Liver (tissue), 9 donors: ENCODE results near the gene TRMT1. TPM values are rescaled to one million over a fixed set of nuclear protein-coding genes. Genes with fewer than 3 reads are reported as not detected.

ENCODE experiments used
- DNase-seq: peaks from one replicate; pipeline ENCODE4 v3.0.0-alpha.2; 2017; ENCODE audit warnings: low spot score
- H3K27ac ChIP-seq, 2 donors: one replicate each; pipeline ENCODE4 v1.7.0; 2013; ENCODE audit warnings: inconsistent platforms in 2 of 2, low read length in 2 of 2, control low read depth in 1 of 2, low read depth in 1 of 2, mild to moderate bottlenecking in 1 of 2
- H3K27me3 ChIP-seq, 4 donors: one replicate each; pipeline versions ENCODE4 v1.6.1 to v1.7.0; 2013; ENCODE audit warnings: low read length in 3 of 4, inconsistent platforms in 1 of 4, mild to moderate bottlenecking in 1 of 4, moderate library complexity in 1 of 4; ENCODE audit not compliant: control insufficient read depth in 4 of 4, insufficient read depth in 4 of 4
- H3K36me3 ChIP-seq, 4 donors: one replicate each; pipeline versions ENCODE4 v1.6.1 to v1.7.0; 2013; ENCODE audit warnings: low read length in 3 of 4, mild to moderate bottlenecking in 3 of 4, low read depth in 1 of 4, moderate library complexity in 1 of 4; ENCODE audit not compliant: control insufficient read depth in 4 of 4, insufficient read depth in 3 of 4
- H3K4me1 ChIP-seq, 4 donors: one replicate each; pipeline versions ENCODE4 v1.6.1 to v1.7.0; 2013; ENCODE audit warnings: low read length in 3 of 4, mild to moderate bottlenecking in 3 of 4, moderate library complexity in 1 of 4; ENCODE audit not compliant: control insufficient read depth in 4 of 4, insufficient read depth in 4 of 4
- H3K4me3 ChIP-seq, 3 donors: one replicate each; pipeline versions ENCODE4 v1.6.1 to v1.7.0; 2013; ENCODE audit warnings: low read length in 3 of 3, control low read depth in 1 of 3, low read depth in 1 of 3, mild to moderate bottlenecking in 1 of 3
- H3K9ac ChIP-seq, 2 donors: one replicate each; pipeline ENCODE4 v1.7.0; 2013; ENCODE audit warnings: low read length in 2 of 2, mild to moderate bottlenecking in 2 of 2, moderate library complexity in 2 of 2, control low read depth in 1 of 2, low read depth in 1 of 2
- H3K9me3 ChIP-seq, 4 donors: one replicate each; pipeline versions ENCODE4 v1.6.1 to v1.7.0; 2013; ENCODE audit warnings: low read length in 3 of 4; ENCODE audit not compliant: control insufficient read depth in 4 of 4
- ATF3 ChIP-seq: IDR thresholded peaks from 2 replicates; pipeline ENCODE4 v1.6.1; 2016; ENCODE audit warnings: antibody characterized with exemption
- EGR1 ChIP-seq, 2 donors: IDR thresholded peaks; 2 replicates each; pipeline ENCODE4 v1.6.1; 2016 to 2018; ENCODE audit warnings: antibody characterized with exemption in 2 of 2, low read depth in 2 of 2
- FOXA2 ChIP-seq: IDR thresholded peaks from 2 replicates; pipeline ENCODE4 v1.6.1; 2016; ENCODE audit warnings: antibody characterized with exemption
- GABPA ChIP-seq, 2 donors: IDR thresholded peaks in 1 of 2; conservative IDR thresholded peaks in 1 of 2; 2 replicates each; pipeline ENCODE4 v1.6.1; 2016; ENCODE audit warnings: antibody characterized with exemption in 2 of 2, mild to moderate bottlenecking in 1 of 2, moderate library complexity in 1 of 2
- HNF4A ChIP-seq, 2 donors: conservative IDR thresholded peaks; 2 replicates each; pipeline ENCODE4 v1.6.1; 2016; ENCODE audit warnings: antibody characterized with exemption in 2 of 2, mild to moderate bottlenecking in 2 of 2
- JUND ChIP-seq, 2 donors: IDR thresholded peaks; 2 replicates each; pipeline ENCODE4 v1.6.1; 2016; ENCODE audit warnings: antibody characterized with exemption in 2 of 2
- NR2F2 ChIP-seq: IDR thresholded peaks from 2 replicates; pipeline ENCODE4 v1.6.1; 2016; ENCODE audit warnings: antibody characterized with exemption
- SP1 ChIP-seq: IDR thresholded peaks from 2 replicates; pipeline ENCODE4 v1.6.1; 2018; ENCODE audit warnings: antibody characterized with exemption, mild to moderate bottlenecking
- TAF1 ChIP-seq: conservative IDR thresholded peaks from 2 replicates; pipeline ENCODE4 v1.6.1; 2016; ENCODE audit warnings: antibody characterized with exemption, mild to moderate bottlenecking
- YY1 ChIP-seq: IDR thresholded peaks from 2 replicates; pipeline ENCODE4 v1.6.1; 2016; ENCODE audit warnings: antibody characterized with exemption, mild to moderate bottlenecking
- WGBS: extraction: QIAGEN DNeasy Blood & Tissue Kit; methylation state at CpG from one replicate; pipeline ENCODE4 v1.1.7; 2013; 5-methylcytosine and 5-hydroxymethylcytosine counted together
- polyA plus RNA-seq, 2 donors: library from polyadenylated mRNA; stranded (reverse) in 1 of 2; unstranded in 1 of 2; fragments of 200-250 nt in 1 of 2; fragments of >200 nt in 1 of 2; fragmentation: Nextera tagmentation in 1 of 2; extraction: Ambion mirVana in 1 of 2; gene quantifications; one replicate each; pipeline versions ENCODE4 v1.2.1 to v1.2.3, GENCODE V29; 2013 to 2015
- total RNA-seq, 2 donors: library from RNA; depleted of rRNA; stranded (reverse); fragments of >200 nt; gene quantifications; one replicate each; pipeline ENCODE4 v1.2.3, GENCODE V29; 2014
- TF ChIP-seq, protein P1 (sequence below): fragments of 150-350 bp; IDR thresholded peaks from 2 replicates; pipeline ENCODE4 v1.5.1; 2017; ENCODE audit warnings: improper control_type of control experiment, low read depth, low read length; ENCODE audit not compliant: missing input control
- TF ChIP-seq, protein P2 (sequence below): IDR thresholded peaks from 2 replicates; pipeline ENCODE4 v1.6.1; 2016; ENCODE audit warnings: antibody characterized with exemption, mild to moderate bottlenecking
- donor health status: healthy.
- donor health status: healthy.
- donor health status: healthy.
- donor health status: healthy.
- donor health status: healthy.

TRMT1 gene
- total and polyA plus RNA-seq, 4 donors: 8.3 to 15.6 (median 11.7) TPM

GRCh38 chr19:13076320-13076719, 40.2 kb downstream of the TRMT1 start (continued):
- TF ChIP-seq, protein P1, sequence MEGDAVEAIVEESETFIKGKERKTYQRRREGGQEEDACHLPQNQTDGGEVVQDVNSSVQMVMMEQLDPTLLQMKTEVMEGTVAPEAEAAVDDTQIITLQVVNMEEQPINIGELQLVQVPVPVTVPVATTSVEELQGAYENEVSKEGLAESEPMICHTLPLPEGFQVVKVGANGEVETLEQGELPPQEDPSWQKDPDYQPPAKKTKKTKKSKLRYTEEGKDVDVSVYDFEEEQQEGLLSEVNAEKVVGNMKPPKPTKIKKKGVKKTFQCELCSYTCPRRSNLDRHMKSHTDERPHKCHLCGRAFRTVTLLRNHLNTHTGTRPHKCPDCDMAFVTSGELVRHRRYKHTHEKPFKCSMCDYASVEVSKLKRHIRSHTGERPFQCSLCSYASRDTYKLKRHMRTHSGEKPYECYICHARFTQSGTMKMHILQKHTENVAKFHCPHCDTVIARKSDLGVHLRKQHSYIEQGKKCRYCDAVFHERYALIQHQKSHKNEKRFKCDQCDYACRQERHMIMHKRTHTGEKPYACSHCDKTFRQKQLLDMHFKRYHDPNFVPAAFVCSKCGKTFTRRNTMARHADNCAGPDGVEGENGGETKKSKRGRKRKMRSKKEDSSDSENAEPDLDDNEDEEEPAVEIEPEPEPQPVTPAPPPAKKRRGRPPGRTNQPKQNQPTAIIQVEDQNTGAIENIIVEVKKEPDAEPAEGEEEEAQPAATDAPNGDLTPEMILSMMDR: no peak
- TF ChIP-seq JUND (IDR thresholded peaks at IDR 0.05): no peak

DNA sequence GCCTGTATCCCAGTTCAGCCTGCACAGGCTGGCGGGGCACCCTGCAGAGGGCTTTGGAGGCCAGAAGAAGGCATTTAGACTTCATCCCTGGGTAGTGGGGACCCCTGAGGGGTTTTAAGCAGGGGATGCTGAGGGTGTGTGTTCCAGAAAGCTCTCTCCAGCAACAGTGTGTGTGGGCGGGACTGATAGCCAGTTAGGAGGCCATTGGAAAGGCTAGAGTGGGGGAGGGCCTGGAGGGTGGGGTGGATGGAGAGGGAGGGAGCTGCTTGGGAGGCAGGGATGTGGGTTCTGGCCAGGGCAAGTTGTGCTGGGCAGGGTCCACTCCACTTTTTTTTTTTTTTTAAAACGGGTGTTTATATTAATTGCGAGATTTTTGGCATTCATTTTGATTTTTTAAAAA, 42.2 kb downstream of the TRMT1 start:
- Histone ChIP-seq H3K27me3 (no peaks in the 10 kb centered on the region), H3K4me1 (peaks cover 0 to 5% (median 0%) of the 10 kb centered on the region in 4 donors), H3K9ac (no peak overlapping the region), H3K27ac (no peak overlapping the region), H3K4me3 (no peak overlapping the region), H3K36me3 (peaks cover 0 to 26% (median 2%) of the 10 kb centered on the region in 4 donors), H3K9me3 (no peaks in the 10 kb centered on the region)
- 81% methylated on average over 4 of the region's 4 CpGs for WGBS
- no peak for DNase-seq
- TF ChIP-seq SP1 (no peak), GABPA (IDR thresholded peaks at IDR 0.05 in 1 of 2, conservative IDR thresholded peaks at IDR 0.05 in 1 of 2) (no peak), NR2F2 (no peak), HNF4A (conservative IDR thresholded peaks at IDR 0.05) (no peak), TAF1 (no peak), EGR1 (IDR thresholded peaks at IDR 0.05; ENCODE audit: low read depth in 2 of 2) (no peak), YY1 (no peak), FOXA2 (no peak)
- TF ChIP-seq, protein P2, sequence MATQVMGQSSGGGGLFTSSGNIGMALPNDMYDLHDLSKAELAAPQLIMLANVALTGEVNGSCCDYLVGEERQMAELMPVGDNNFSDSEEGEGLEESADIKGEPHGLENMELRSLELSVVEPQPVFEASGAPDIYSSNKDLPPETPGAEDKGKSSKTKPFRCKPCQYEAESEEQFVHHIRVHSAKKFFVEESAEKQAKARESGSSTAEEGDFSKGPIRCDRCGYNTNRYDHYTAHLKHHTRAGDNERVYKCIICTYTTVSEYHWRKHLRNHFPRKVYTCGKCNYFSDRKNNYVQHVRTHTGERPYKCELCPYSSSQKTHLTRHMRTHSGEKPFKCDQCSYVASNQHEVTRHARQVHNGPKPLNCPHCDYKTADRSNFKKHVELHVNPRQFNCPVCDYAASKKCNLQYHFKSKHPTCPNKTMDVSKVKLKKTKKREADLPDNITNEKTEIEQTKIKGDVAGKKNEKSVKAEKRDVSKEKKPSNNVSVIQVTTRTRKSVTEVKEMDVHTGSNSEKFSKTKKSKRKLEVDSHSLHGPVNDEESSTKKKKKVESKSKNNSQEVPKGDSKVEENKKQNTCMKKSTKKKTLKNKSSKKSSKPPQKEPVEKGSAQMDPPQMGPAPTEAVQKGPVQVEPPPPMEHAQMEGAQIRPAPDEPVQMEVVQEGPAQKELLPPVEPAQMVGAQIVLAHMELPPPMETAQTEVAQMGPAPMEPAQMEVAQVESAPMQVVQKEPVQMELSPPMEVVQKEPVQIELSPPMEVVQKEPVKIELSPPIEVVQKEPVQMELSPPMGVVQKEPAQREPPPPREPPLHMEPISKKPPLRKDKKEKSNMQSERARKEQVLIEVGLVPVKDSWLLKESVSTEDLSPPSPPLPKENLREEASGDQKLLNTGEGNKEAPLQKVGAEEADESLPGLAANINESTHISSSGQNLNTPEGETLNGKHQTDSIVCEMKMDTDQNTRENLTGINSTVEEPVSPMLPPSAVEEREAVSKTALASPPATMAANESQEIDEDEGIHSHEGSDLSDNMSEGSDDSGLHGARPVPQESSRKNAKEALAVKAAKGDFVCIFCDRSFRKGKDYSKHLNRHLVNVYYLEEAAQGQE: no peak
- TF ChIP-seq, protein P1: no peak

DNA sequence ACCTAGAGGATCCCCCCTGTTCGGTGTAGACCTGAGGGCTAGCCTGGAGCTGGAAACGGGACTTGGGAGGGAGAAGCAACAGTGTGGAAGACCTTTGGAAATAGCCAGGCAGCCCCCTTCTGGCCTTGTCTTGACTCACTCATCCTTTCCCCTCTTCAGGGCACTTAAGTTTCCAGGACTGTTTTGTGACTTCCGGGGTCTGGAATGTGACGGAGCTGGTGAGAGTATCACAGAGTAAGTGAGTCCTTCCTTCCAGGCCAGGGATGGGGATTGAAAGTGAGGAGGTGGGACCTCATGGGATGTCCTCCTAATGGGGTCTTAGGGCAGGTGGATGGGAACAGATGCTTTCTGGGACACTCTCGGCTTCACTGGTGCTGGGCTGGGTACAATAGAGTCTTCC, 43.3 kb downstream of the TRMT1 start:
- Histone ChIP-seq H3K9ac (no peak overlapping the region), H3K27ac (no peak overlapping the region), H3K27me3 (no peaks in the 10 kb centered on the region), H3K4me1 (peaks cover 0 to 5% (median 0%) of the 10 kb centered on the region in 4 donors), H3K4me3 (no peak overlapping the region), H3K36me3 (peaks cover 0 to 24% (median 2%) of the 10 kb centered on the region in 4 donors), H3K9me3 (no peaks in the 10 kb centered on the region)
- DNase-seq: no peak
- TF ChIP-seq FOXA2: no peak
- TF ChIP-seq, protein P2: no peak
- TF ChIP-seq ATF3: no peak
- no peak for TF ChIP-seq GABPA (IDR thresholded peaks at IDR 0.05 in 1 of 2, conservative IDR thresholded peaks at IDR 0.05 in 1 of 2)
- WGBS: 90% methylated on average over 5 of the region's 5 CpGs
